HepG2 (cell line): ENCODE results near the gene TMEM121. TPM values are rescaled to one million over a fixed set of nuclear protein-coding genes. Genes with fewer than 3 reads are reported as not detected.

Source experiments
- DBP ChIP-seq: sonication (generic); formaldehyde crosslinking; IDR thresholded peaks from 2 replicates; pipeline ENCODE4 v1.4.0; 2020; ENCODE audit warnings: missing genetic modification reagents; ENCODE audit errors: not compliant biosample characterization
- KIAA2018 ChIP-seq: sonication (generic); formaldehyde crosslinking; IDR thresholded peaks from 2 replicates; pipeline ENCODE4 v1.5.0; 2020; ENCODE audit warnings: mild to moderate bottlenecking, missing genetic modification reagents, borderline replicate concordance
- MLLT10 ChIP-seq: sonication (generic); formaldehyde crosslinking; IDR thresholded peaks from 2 replicates; pipeline ENCODE4 v1.4.0; 2020; ENCODE audit warnings: missing genetic modification reagents
- MTF2 ChIP-seq: sonication (generic); formaldehyde crosslinking; IDR thresholded peaks from 2 replicates; pipeline ENCODE4 v1.5.0; 2020; ENCODE audit warnings: missing genetic modification reagents, borderline replicate concordance
- NCOA1 ChIP-seq: sonication (generic); formaldehyde crosslinking; IDR thresholded peaks from 2 replicates; pipeline ENCODE4 v1.9.0; 2021; ENCODE audit warnings: missing genetic modification reagents
- TP53 ChIP-seq: sonication (generic); formaldehyde crosslinking; conservative IDR thresholded peaks from 2 replicates; pipeline ENCODE4 v1.4.0; 2020; ENCODE audit warnings: missing genetic modification reagents
- U2AF2 ChIP-seq: fragments of 200-400 bp; formaldehyde crosslinking; IDR thresholded peaks from 2 replicates; pipeline ENCODE4 v1.6.1; 2017; ENCODE audit warnings: low read depth, mild to moderate bottlenecking, low read length
- ZBTB39 ChIP-seq: sonication (generic); formaldehyde crosslinking; IDR thresholded peaks from 2 replicates; pipeline ENCODE4 v1.5.0; 2020; ENCODE audit warnings: missing genetic modification reagents
- ZMYM4 ChIP-seq: sonication (generic); formaldehyde crosslinking; IDR thresholded peaks from 2 replicates; pipeline ENCODE4 v1.8.1; 2023; ENCODE audit warnings: mild to moderate bottlenecking, missing genetic modification reagents
- ZNF12 ChIP-seq: sonication (generic); formaldehyde crosslinking; IDR thresholded peaks from 2 replicates; pipeline ENCODE4 v1.5.0; 2020; ENCODE audit warnings: missing genetic modification reagents
- ZNF296 ChIP-seq: sonication (generic); formaldehyde crosslinking; conservative IDR thresholded peaks from 2 replicates; pipeline ENCODE4 v1.5.0; 2020; ENCODE audit warnings: mild to moderate bottlenecking, missing genetic modification reagents
- ZNF382 ChIP-seq: sonication (generic); formaldehyde crosslinking; IDR thresholded peaks from 2 replicates; pipeline ENCODE4 v1.5.0; 2020; ENCODE audit warnings: missing genetic modification reagents, mild to moderate bottlenecking, borderline replicate concordance
- polyA plus RNA-seq, 8 experiments: library from polyadenylated mRNA; depleted of rRNA in 3 of 8; stranded (reverse) in 7 of 8; unstranded in 1 of 8; fragments of >200 nt; fragmentation: Illumina TruSeq in 4 of 8; extraction: Trizol in 4 of 8; gene quantifications; 2 replicates each; pipeline versions ENCODE4 v1.2.1 to v1.2.3, GENCODE V29; 2011 to 2016; ENCODE audit warnings: low read depth in 4 of 8, missing spikeins in 1 of 8, mixed read lengths in 1 of 8; ENCODE audit not compliant: insufficient read depth in 1 of 8
- total RNA-seq, 5 experiments: library from RNA; depleted of rRNA; stranded (reverse); fragments of >200 nt; fragmentation: Illumina TruSeq; extraction: Trizol; gene quantifications; 2 replicates each; pipeline ENCODE4 v1.2.3, GENCODE V29; 2016; ENCODE audit warnings: low read depth in 1 of 5

Gene TMEM121
- total and polyA plus RNA-seq, 2 of the 13 experiments (the other 11 are each of a cell fraction or from before 2014, with no cell fraction given): 6.6 to 19.0 TPM

GRCh38 chr14:105481886-105482457, 44.4 kb upstream of the TMEM121 start (continued):
- TF ChIP-seq KIAA2018 (CRISPR knock-in tag): no peak
- no peak for TF ChIP-seq DBP
- TF ChIP-seq U2AF2: no peak
- TF ChIP-seq ZNF296 (CRISPR knock-in tag): no peak
- TF ChIP-seq MLLT10: no peak
- no peak for TF ChIP-seq NCOA1 (CRISPR knock-in tag)
- no peak for TF ChIP-seq ZMYM4 (CRISPR knock-in tag)
- TF ChIP-seq ZNF12 (CRISPR knock-in tag): no peak
- no peak for TF ChIP-seq ZBTB39
- no peak for TF ChIP-seq MTF2 (CRISPR knock-in tag)
- no peak for TF ChIP-seq TP53 (CRISPR knock-in tag)
- TF ChIP-seq ZNF382: no peak
